Mononuclear cell (primary cell): Measurements from ENCODE around the gene TSEN34. TPM values are rescaled to one million over a fixed set of nuclear protein-coding genes. Genes with fewer than 3 reads are reported as not detected.
"Not testable (repeated sequence)": the region's sequence is repeated elsewhere in the genome, so short reads cannot be mapped to it uniquely, and the experiment has no call there.

ENCODE experiments used
- H3K27me3 ChIP-seq: 2 replicates; pipeline ENCODE4 v1.6.0; 2011; ENCODE audit warnings: low read length, control low read depth; ENCODE audit not compliant: insufficient read depth
- H3K4me1 ChIP-seq: 2 replicates; pipeline ENCODE4 v1.5.1; 2011; ENCODE audit warnings: mild to moderate bottlenecking, low read length, control low read depth; ENCODE audit not compliant: insufficient read depth
- H3K4me3 ChIP-seq: 2 replicates; pipeline ENCODE4 v1.5.1; 2011; ENCODE audit warnings: mild to moderate bottlenecking, low read length, moderate library complexity
- H3K9me3 ChIP-seq: 2 replicates; pipeline ENCODE4 v1.5.1; 2011; ENCODE audit warnings: low read depth, mild to moderate bottlenecking, control low read depth, low read length
- total RNA-seq: library from RNA; depleted of rRNA; stranded (reverse); fragments of >200 nt; gene quantifications from one replicate; pipeline ENCODE4 v1.2.3, GENCODE V29; 2012

Gene TSEN34
- total RNA-seq, 1 donor, result 15.5 TPM

- Histone ChIP-seq H3K9me3 (no peaks in the 10 kb centered on the region), H3K4me1 (peaks cover 19% of the 10 kb centered on the region), H3K27me3 (no peaks in the 10 kb centered on the region), H3K4me3 (no peak within 1 kb of the TSS)
These were observed 18.4 kb upstream of the TSEN34 start, which contains the start of gene TMC4 for GRCh38 chr19:54172471-54173358. TMC4 (minus strand) TSS chr19:54173160; CDS start chr19:54173117, 43 bp downstream.

- no peak overlapping the region for H3K4me3 ChIP-seq
- peaks cover 14% of the 10 kb centered on the region for H3K4me1 ChIP-seq
- H3K27me3 ChIP-seq, result no peaks in the 10 kb centered on the region
- H3K9me3 ChIP-seq, result no peaks in the 10 kb centered on the region
These were observed 17.8 kb upstream of the TSEN34 start for GRCh38 chr19:54173359-54173699.

GRCh38 chr19:54173951-54174834 is 16.9 kb upstream of the TSEN34 start:
- Histone ChIP-seq H3K27me3 (no peaks in the 10 kb centered on the region), H3K9me3 (no peaks in the 10 kb centered on the region), H3K4me3 (no peak overlapping the region), H3K4me1 (peaks cover 11% of the 10 kb centered on the region)

GRCh38 chr19:54178581-54179261 is 12.4 kb upstream of the TSEN34 start:
- H3K4me1 ChIP-seq, result peaks cover 1% of the 10 kb centered on the region
- no peaks in the 10 kb centered on the region for H3K27me3 ChIP-seq
- H3K9me3 ChIP-seq, result no peaks in the 10 kb centered on the region
- H3K4me3 ChIP-seq, result no peak overlapping the region

- H3K4me1 ChIP-seq, result no peaks in the 10 kb centered on the region
- H3K4me3 ChIP-seq, result no peak overlapping the region
- H3K9me3 ChIP-seq, result no peaks in the 10 kb centered on the region
- no peaks in the 10 kb centered on the region for H3K27me3 ChIP-seq
These were observed 11.8 kb upstream of the TSEN34 start for GRCh38 chr19:54179262-54179852.

- Histone ChIP-seq H3K27me3 (no peaks in the 10 kb centered on the region), H3K4me1 (no peaks in the 10 kb centered on the region), H3K9me3 (no peaks in the 10 kb centered on the region), H3K4me3 (no peak overlapping the region)
These were observed 11.1 kb upstream of the TSEN34 start for GRCh38 chr19:54179921-54180461.

- Histone ChIP-seq H3K27me3 (no peaks in the 10 kb centered on the region), H3K9me3 (no peaks in the 10 kb centered on the region), H3K4me1 (no peaks in the 10 kb centered on the region), H3K4me3 (no peak overlapping the region)
These were observed 10.4 kb upstream of the TSEN34 start for GRCh38 chr19:54180691-54181091.

- H3K4me3 ChIP-seq, H3K4me1 ChIP-seq, H3K9me3 ChIP-seq, H3K27me3 ChIP-seq: not testable (repeated sequence)
These were observed 9.2 kb upstream of the TSEN34 start for GRCh38 chr19:54181894-54182293.

- Histone ChIP-seq H3K9me3 (no peaks in the 10 kb centered on the region), H3K27me3 (no peaks in the 10 kb centered on the region), H3K4me3 (no peak overlapping the region), H3K4me1 (peaks cover 16% of the 10 kb centered on the region)
These were observed 7.7 kb upstream of the TSEN34 start for GRCh38 chr19:54183431-54183830.

GRCh38 chr19:54186351-54186750 is 4.8 kb upstream of the TSEN34 start:
- Histone ChIP-seq H3K4me1 (peaks cover 21% of the 10 kb centered on the region), H3K4me3 (no peak overlapping the region), H3K9me3 (no peaks in the 10 kb centered on the region), H3K27me3 (no peaks in the 10 kb centered on the region)

GRCh38 chr19:54186934-54187381 is 4.2 kb upstream of the TSEN34 start:
- Histone ChIP-seq H3K4me1 (peaks cover 26% of the 10 kb centered on the region), H3K4me3 (no peak overlapping the region), H3K9me3 (no peaks in the 10 kb centered on the region), H3K27me3 (no peaks in the 10 kb centered on the region)

- Histone ChIP-seq H3K4me1 (peaks cover 37% of the 10 kb centered on the region), H3K27me3 (no peaks in the 10 kb centered on the region), H3K4me3 (peak overlapping the region; percentile 78), H3K9me3 (no peaks in the 10 kb centered on the region)
These were observed 2.8 kb upstream of the TSEN34 start for GRCh38 chr19:54188215-54188871.

GRCh38 chr19:54189145-54189734 is 1.9 kb upstream of the TSEN34 start, which contains the start of gene MBOAT7:
MBOAT7 (minus strand) TSS chr19:54189580; CDS start chr19:54188508, 1,072 bp downstream.
- Histone ChIP-seq H3K9me3 (no peaks in the 10 kb centered on the region), H3K4me3 (peak within 1 kb of the TSS; percentile 78), H3K4me1 (peaks cover 37% of the 10 kb centered on the region), H3K27me3 (no peaks in the 10 kb centered on the region)
